ENCODE measurements around the gene SLC30A4. TPM values are rescaled to one million over a fixed set of nuclear protein-coding genes. Genes with fewer than 3 reads are reported as not detected.

SLC30A4 gene
- polyA plus RNA-seq, 1 donor (not counting 4 experiments of a cell fraction or from before 2014, with no cell fraction given), result 3.3 TPM

DNA sequence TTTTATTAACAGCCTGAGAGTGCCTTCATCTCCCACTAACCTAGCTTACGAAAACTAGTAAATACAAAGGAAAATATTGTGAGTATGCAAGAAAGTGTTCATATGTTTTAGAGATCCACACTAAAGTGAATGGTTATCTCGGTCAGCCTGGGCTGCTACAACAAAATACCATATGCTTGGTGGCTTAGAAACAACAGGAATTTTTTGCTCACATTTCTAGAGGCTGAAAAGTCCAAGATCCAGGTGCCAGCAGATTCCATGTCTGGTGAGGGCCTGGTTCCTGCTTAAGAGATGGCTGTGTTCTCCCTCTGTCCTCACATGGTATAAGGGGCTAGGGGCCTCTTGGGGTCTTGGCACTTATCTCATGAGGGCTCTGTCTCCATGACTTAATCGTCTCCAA is 20.5 kb upstream of the SLC30A4 start:
- no peak for FAIRE-seq
- TF ChIP-seq, protein P1, sequence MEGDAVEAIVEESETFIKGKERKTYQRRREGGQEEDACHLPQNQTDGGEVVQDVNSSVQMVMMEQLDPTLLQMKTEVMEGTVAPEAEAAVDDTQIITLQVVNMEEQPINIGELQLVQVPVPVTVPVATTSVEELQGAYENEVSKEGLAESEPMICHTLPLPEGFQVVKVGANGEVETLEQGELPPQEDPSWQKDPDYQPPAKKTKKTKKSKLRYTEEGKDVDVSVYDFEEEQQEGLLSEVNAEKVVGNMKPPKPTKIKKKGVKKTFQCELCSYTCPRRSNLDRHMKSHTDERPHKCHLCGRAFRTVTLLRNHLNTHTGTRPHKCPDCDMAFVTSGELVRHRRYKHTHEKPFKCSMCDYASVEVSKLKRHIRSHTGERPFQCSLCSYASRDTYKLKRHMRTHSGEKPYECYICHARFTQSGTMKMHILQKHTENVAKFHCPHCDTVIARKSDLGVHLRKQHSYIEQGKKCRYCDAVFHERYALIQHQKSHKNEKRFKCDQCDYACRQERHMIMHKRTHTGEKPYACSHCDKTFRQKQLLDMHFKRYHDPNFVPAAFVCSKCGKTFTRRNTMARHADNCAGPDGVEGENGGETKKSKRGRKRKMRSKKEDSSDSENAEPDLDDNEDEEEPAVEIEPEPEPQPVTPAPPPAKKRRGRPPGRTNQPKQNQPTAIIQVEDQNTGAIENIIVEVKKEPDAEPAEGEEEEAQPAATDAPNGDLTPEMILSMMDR (optimal IDR thresholded peaks at IDR 0.05 in 1 of 3, IDR thresholded peaks at IDR 0.05 in 1 of 3, conservative IDR thresholded peaks at IDR 0.05 in 1 of 3; ENCODE audit: extremely low read depth in 1 of 3, insufficient read depth in 2 of 3, low read length in 3 of 3), result no peak
- TF ChIP-seq EZH2 (IDR thresholded peaks at IDR 0.05; ENCODE audit: low read length), result no peak
- Histone ChIP-seq H3K27me3 (ENCODE audit: control insufficient read depth, extremely low read depth, insufficient read depth, low read length) (no peaks in the 10 kb centered on the region), H3K4me2 (ENCODE audit: control insufficient read depth, extremely low read depth, insufficient read depth, low read depth, low read length) (no peak overlapping the region), H3K9me1 (ENCODE audit: control insufficient read depth, extremely low read depth, insufficient read depth, low read length) (no peaks in the 10 kb centered on the region), H4K20me1 (ENCODE audit: control insufficient read depth, extremely low read depth, insufficient read depth, low read length) (no peaks in the 10 kb centered on the region), H3K9me3 (ENCODE audit: control insufficient read depth, low read depth, low read length) (no peaks in the 10 kb centered on the region), H3K79me2 (ENCODE audit: control insufficient read depth, insufficient read depth, low read length) (no peaks in the 10 kb centered on the region), H3K36me3 (ENCODE audit: control insufficient read depth in 2 of 2, extremely low read depth in 1 of 2, insufficient read depth in 2 of 2, low read length in 2 of 2) (no peaks in the 10 kb centered on the region), H2AFZ (ENCODE audit: control insufficient read depth, low read length) (no peak overlapping the region), H3K9ac (ENCODE audit: control insufficient read depth, extremely low read depth, insufficient read depth, low read length) (no peak overlapping the region), H3K4me3 (ENCODE audit: control insufficient read depth in 2 of 3, extremely low read depth in 1 of 3, insufficient read depth in 2 of 3, low read depth in 1 of 3, low read length in 3 of 3) (no peak overlapping the region), H3K4me1 (ENCODE audit: control insufficient read depth, extremely low read depth, insufficient read depth, low read length) (no peaks in the 10 kb centered on the region), H3K27ac (ENCODE audit: control insufficient read depth, insufficient read depth, low read length) (no peak overlapping the region)
- dilution Hi-C loops (cut with MboI; ENCODE audit: extremely low pct_ligation_motif_present, low sequenced_read_pairs), result no loop called here
- no peak for DNase-seq (ENCODE audit: low read depth, low spot score)

DNA sequence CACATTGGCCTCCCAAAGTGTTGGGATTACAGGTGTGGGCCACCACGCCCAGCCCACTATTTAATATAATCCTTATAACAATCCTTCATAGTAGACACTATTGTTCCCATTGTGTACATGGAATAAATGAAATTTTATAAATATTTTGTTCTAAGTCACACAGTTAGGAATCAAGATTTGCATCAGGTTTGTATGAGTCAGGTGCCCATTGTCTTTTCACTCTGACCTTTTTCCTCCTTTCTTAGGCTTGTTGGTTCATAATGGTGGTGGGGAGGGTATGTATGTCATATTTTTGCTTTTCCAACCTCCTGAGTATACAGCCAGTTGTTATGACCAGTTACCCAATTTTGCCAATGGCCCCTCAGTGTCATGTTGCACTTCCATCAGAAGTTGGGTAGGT is 18.0 kb upstream of the SLC30A4 start:
- H3K4me2 ChIP-seq (ENCODE audit: control insufficient read depth, extremely low read depth, insufficient read depth, low read depth, low read length), result no peak overlapping the region
- no peaks in the 10 kb centered on the region for H3K36me3 ChIP-seq (ENCODE audit: control insufficient read depth in 2 of 2, extremely low read depth in 1 of 2, insufficient read depth in 2 of 2, low read length in 2 of 2)
- DNase-seq (ENCODE audit: low read depth, low spot score) (no peak), FAIRE-seq (no peak)
- no peaks in the 10 kb centered on the region for H3K9me3 ChIP-seq (ENCODE audit: control insufficient read depth, low read depth, low read length)
- TF ChIP-seq, protein P1 (optimal IDR thresholded peaks at IDR 0.05 in 1 of 3, IDR thresholded peaks at IDR 0.05 in 1 of 3, conservative IDR thresholded peaks at IDR 0.05 in 1 of 3; ENCODE audit: extremely low read depth in 1 of 3, insufficient read depth in 2 of 3, low read length in 3 of 3), result no peak
- no peak for TF ChIP-seq EZH2 (IDR thresholded peaks at IDR 0.05; ENCODE audit: low read length)
- H3K27me3 ChIP-seq (ENCODE audit: control insufficient read depth, extremely low read depth, insufficient read depth, low read length), result no peaks in the 10 kb centered on the region
- H3K79me2 ChIP-seq (ENCODE audit: control insufficient read depth, insufficient read depth, low read length), result no peaks in the 10 kb centered on the region
- H3K9me1 ChIP-seq (ENCODE audit: control insufficient read depth, extremely low read depth, insufficient read depth, low read length), result no peaks in the 10 kb centered on the region
- no peak overlapping the region for H3K4me3 ChIP-seq (ENCODE audit: control insufficient read depth in 2 of 3, extremely low read depth in 1 of 3, insufficient read depth in 2 of 3, low read depth in 1 of 3, low read length in 3 of 3)
- no peaks in the 10 kb centered on the region for H4K20me1 ChIP-seq (ENCODE audit: control insufficient read depth, extremely low read depth, insufficient read depth, low read length)
- no peak overlapping the region for H2AFZ ChIP-seq (ENCODE audit: control insufficient read depth, low read length)
- H3K4me1 ChIP-seq (ENCODE audit: control insufficient read depth, extremely low read depth, insufficient read depth, low read length), result no peaks in the 10 kb centered on the region
- dilution Hi-C loops (cut with MboI; ENCODE audit: extremely low pct_ligation_motif_present, low sequenced_read_pairs), result no loop called here
- no peak overlapping the region for H3K9ac ChIP-seq (ENCODE audit: control insufficient read depth, extremely low read depth, insufficient read depth, low read length)
- no peak overlapping the region for H3K27ac ChIP-seq (ENCODE audit: control insufficient read depth, insufficient read depth, low read length)
